Heart left ventricle (tissue), 16 donors: Measurements from ENCODE around the gene SMAD4. TPM values are rescaled to one million over a fixed set of nuclear protein-coding genes. Genes with fewer than 3 reads are reported as not detected.

Source experiments
- ATAC-seq, 4 donors: fragments of 200-7000 bp; cut with Tn5 transposase; one replicate each; pipeline ENCODE4 v1.9.1; 2020 to 2022; ENCODE audit warnings: moderate library complexity in 4 of 4, mild to moderate bottlenecking in 3 of 4, moderate number of reproducible peaks in 1 of 4
- DNase-seq, 5 donors: peaks; one replicate each; pipeline ENCODE4 v3.0.0-alpha.2; 2020
- H3K27ac ChIP-seq, 12 donors: fragments of 200-600 bp; sonication (generic) in 4 of 12; one replicate each; pipeline versions ENCODE4 v1.5.0 to v1.8.0; 2016 to 2022; ENCODE audit warnings: mild to moderate bottlenecking in 2 of 12
- H3K27me3 ChIP-seq, 9 donors: fragments of 200-600 bp; sonication (generic) in 2 of 9; one replicate each; pipeline versions ENCODE4 v1.5.1 to v1.8.0; 2016 to 2022; ENCODE audit warnings: mild to moderate bottlenecking in 3 of 9
- H3K36me3 ChIP-seq, 9 donors: fragments of 200-600 bp; sonication (generic) in 2 of 9; one replicate each; pipeline versions ENCODE4 v1.5.0 to v1.8.0; 2018 to 2022; ENCODE audit warnings: mild to moderate bottlenecking in 2 of 9
- H3K4me1 ChIP-seq, 12 donors: fragments of 200-600 bp; sonication (generic) in 4 of 12; one replicate each; pipeline versions ENCODE4 v1.5.0 to v1.8.0; 2016 to 2022; ENCODE audit warnings: mild to moderate bottlenecking in 3 of 12
- H3K4me3 ChIP-seq, 12 donors: fragments of 200-600 bp; sonication (generic) in 4 of 12; one replicate each; pipeline versions ENCODE4 v1.5.0 to v1.8.0; 2017 to 2022; ENCODE audit warnings: mild to moderate bottlenecking in 9 of 12, moderate library complexity in 4 of 12
- H3K9me3 ChIP-seq, 12 donors: fragments of 200-600 bp; sonication (generic) in 4 of 12; one replicate each; pipeline versions ENCODE4 v1.5.0 to v1.8.0; 2016 to 2022; ENCODE audit warnings: mild to moderate bottlenecking in 1 of 12
- POLR2A ChIP-seq, 2 donors: fragments of 450-650 bp; IDR thresholded peaks; one replicate each; pipeline ENCODE4 v1.6.1; 2017; ENCODE audit warnings: antibody characterized with exemption in 2 of 2, mild to moderate bottlenecking in 2 of 2, moderate library complexity in 2 of 2
- WGBS, 4 donors: extraction: QIAGEN DNeasy Blood & Tissue Kit in 2 of 4; methylation state at CpG; one replicate each; pipeline versions ENCODE4 v1.1.5 to v1.1.7; 2013 to 2018; 5-methylcytosine and 5-hydroxymethylcytosine counted together
- intact Hi-C, 10 donors: fragments of 100-400 bp; cut with DNase I; formaldehyde crosslinking; loops; one replicate each; pipeline versions ENCODE4 v1.11.1 to v1.14.2; 2022
- polyA plus RNA-seq, 2 donors: library from polyadenylated mRNA; stranded (reverse); fragments of 200-250 nt; gene quantifications; one replicate each; pipeline ENCODE4 v1.2.3, GENCODE V29; 2013
- total RNA-seq, 9 donors: library from RNA; depleted of rRNA in 2 of 9; stranded (reverse); fragments of >200 nt in 2 of 9; fragmentation: NEBNext Ultra II Directional in 3 of 9; extraction: Animal tissue kit (Norgen Biotek cat#: 25700) in 3 of 9; gene quantifications; one replicate each; pipeline versions ENCODE4 v1.1.0 to v1.2.4, GENCODE V29; 2016 to 2023
- TF ChIP-seq, protein P1 (sequence below), 12 donors: fragments of 200-600 bp; sonication (generic) in 4 of 12; IDR thresholded peaks; one replicate each; pipeline versions ENCODE4 v1.5.0 to v1.8.0; 2018 to 2022; ENCODE audit warnings: antibody characterized with exemption in 12 of 12, mild to moderate bottlenecking in 5 of 12
- donor health status: ischemic (EF 13 %, LVEDD 7.1; RV severe dilation, severe dysfunction).
- donor health status: healthy with polysubstance abuse.
- donor health status: DM: no; HTN: yes; CAD: no.
- donor health status: DM: no; HTN: no; CAD: no.
- donor health status: ischemic (EF 25% LVEDD 6.9; RV normal size, moderate dysfunction).
- donor health status: ischemic (EF 25% LVEDD 5.7; RV mildly dilated, moderate dysfunction).
- donor health status: healthy.
- donor health status: DM: yes; HTN: yes; CAD: no.
- donor health status: ischemic (EF 35%, LVEDD 5.7; RV mildly dilated, moderate dysfunction).
- donor health status: nonischemic (EF 11% LVEDD 7.7; RV severe dilation, severe dysfunction).
- donor health status: DM: yes; HTN: yes; CAD: no.
- donor health status: PGD.
- donor health status: ischemic (EF 29% LVEDD 5.4; RV normal size, mild dysfunction).
- donor health status: nonischemic (EF 23%, LVEDD 6.1; RV moderate dilation, normal function).

SMAD4 gene
- total and polyA plus RNA-seq, 11 donors = 10.8 to 103 (median 87.8) TPM

DNA sequence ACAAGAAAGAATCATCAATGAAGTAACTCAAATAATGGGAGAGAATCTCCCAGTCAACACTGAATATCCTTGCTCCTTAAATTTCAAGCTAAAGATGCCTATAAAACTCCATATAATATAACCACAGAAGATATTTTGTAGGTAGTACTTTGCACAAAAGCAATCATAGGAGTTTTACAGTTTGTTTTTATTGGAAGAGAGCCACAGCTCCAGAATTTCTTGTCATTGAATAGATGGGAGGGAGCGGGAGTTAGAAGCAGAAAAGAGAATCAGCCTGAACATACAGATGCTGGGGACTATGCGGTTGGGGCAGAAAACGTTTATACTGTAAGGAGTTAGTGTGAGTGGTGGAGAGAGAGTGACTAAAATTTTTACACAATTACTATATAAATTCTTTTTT lies 18.3 kb upstream of the SMAD4 start:
- intact Hi-C loops = no loop called here
- Histone ChIP-seq H3K9me3 (no peaks in the 10 kb centered on the region), H3K4me1 (peaks cover 0 to 29% (median 4%) of the 10 kb centered on the region in 12 donors), H3K27me3 (no peaks in the 10 kb centered on the region), H3K36me3 (peaks cover 0 to under 1% (median 0%) of the 10 kb centered on the region in 9 donors), H3K27ac (no peak overlapping the region), H3K4me3 (no peak overlapping the region)
- TF ChIP-seq, protein P1, sequence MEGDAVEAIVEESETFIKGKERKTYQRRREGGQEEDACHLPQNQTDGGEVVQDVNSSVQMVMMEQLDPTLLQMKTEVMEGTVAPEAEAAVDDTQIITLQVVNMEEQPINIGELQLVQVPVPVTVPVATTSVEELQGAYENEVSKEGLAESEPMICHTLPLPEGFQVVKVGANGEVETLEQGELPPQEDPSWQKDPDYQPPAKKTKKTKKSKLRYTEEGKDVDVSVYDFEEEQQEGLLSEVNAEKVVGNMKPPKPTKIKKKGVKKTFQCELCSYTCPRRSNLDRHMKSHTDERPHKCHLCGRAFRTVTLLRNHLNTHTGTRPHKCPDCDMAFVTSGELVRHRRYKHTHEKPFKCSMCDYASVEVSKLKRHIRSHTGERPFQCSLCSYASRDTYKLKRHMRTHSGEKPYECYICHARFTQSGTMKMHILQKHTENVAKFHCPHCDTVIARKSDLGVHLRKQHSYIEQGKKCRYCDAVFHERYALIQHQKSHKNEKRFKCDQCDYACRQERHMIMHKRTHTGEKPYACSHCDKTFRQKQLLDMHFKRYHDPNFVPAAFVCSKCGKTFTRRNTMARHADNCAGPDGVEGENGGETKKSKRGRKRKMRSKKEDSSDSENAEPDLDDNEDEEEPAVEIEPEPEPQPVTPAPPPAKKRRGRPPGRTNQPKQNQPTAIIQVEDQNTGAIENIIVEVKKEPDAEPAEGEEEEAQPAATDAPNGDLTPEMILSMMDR (IDR thresholded peaks at IDR 0.05) = no peak
- TF ChIP-seq POLR2A (IDR thresholded peaks at IDR 0.05) = no peak
- WGBS, 4 donors = 66 to 71% (median 70%) methylated on average over 3 of the region's 3 CpGs
- no peak for DNase-seq
- no peak for ATAC-seq

DNA sequence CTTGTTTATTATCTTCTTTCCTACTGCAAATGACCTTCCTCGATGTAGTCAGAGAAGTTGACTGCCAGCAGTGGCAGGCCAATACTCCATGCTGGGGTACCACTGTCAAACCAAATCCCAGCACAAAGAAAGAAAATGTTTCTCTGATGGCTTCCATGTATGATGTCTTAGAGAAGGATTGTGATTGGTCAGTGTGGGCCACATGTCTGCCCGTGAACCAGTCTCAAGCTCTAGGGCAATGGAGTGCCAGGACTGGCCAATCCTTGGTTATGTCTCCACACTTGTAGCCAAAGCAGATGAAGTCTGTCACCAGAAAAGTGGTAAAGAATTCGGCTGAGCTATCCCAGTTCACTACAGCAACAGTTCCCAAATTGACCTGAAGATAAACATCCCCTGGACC lies 17.6 kb upstream of the SMAD4 start:
- peaks cover 0 to 3% (median 0%) of the 10 kb centered on the region in 9 donors for H3K36me3 ChIP-seq
- H3K9me3 ChIP-seq = no peaks in the 10 kb centered on the region
- no peak for DNase-seq
- ATAC-seq = no peak
- H3K27me3 ChIP-seq = no peaks in the 10 kb centered on the region
- H3K27ac ChIP-seq = no peak overlapping the region
- intact Hi-C loops = no loop called here
- no peak overlapping the region for H3K4me3 ChIP-seq
- peaks cover 0 to 29% (median 4%) of the 10 kb centered on the region in 12 donors for H3K4me1 ChIP-seq
- no peak for TF ChIP-seq POLR2A (IDR thresholded peaks at IDR 0.05)
- TF ChIP-seq, protein P1 (IDR thresholded peaks at IDR 0.05) = no peak
- 84 to 94% (median 90%) methylated on average over 3 of the region's 3 CpGs for WGBS, 4 donors

- no peaks in the 10 kb centered on the region for H3K27me3 ChIP-seq
- ATAC-seq = no peak
Observed at GRCh38 chr18:51013259-51013658, 16.8 kb upstream of the SMAD4 start.

DNA sequence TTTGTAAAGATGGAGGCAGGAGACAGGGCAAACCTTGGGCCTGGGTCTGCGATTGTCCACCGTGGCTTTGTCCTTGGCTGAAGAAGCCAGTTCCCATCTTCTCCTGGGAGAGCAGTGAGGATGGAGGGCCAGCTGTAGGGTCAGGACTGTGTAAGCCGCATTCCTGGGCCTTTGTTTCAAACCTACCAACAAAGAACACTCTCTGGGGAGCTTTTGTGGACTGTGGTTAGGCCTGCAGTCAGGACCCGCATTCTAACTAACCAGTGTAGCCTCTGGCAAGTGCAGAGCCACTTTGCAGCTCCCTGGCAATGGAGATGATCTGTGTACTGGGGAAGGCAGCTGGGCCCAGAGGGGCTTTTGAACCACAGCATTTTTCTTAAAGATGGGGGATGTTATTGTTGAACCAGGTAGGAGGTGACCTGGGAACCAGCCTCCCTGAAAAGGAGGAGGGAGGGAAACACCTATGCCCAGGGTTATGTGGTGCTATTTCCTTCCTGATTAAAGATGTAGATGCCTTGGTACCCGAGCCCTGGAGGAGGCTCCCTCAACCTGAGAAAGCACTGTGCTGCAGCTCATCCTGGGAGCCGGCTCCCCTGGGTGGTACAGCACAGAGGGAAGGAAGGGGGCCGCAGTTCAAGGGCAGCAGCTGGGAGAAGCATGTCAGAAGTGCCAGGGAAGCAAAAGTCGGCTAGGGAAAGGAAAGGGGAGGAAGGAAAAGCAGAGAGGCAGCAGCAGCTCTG lies 12.7 kb upstream of the SMAD4 start:
- intact Hi-C loops = no loop called here
- Histone ChIP-seq H3K36me3 (peaks cover 0 to 10% (median 3%) of the 10 kb centered on the region in 9 donors), H3K27me3 (no peaks in the 10 kb centered on the region), H3K27ac (no peak overlapping the region), H3K4me1 (no peaks in the 10 kb centered on the region), H3K4me3 (no peak overlapping the region), H3K9me3 (no peaks in the 10 kb centered on the region)
- no peak for TF ChIP-seq POLR2A (IDR thresholded peaks at IDR 0.05)
- TF ChIP-seq, protein P1 (IDR thresholded peaks at IDR 0.05) = no peak
- 79 to 83% (median 81%) methylated on average over 8 of the region's 8 CpGs for WGBS, 4 donors
- ATAC-seq (no peak), DNase-seq (no peak)

More at GRCh38 chr18:51013259-51013658, 16.8 kb upstream of the SMAD4 start:
- DNase-seq = no peak
- peaks cover 0 to 3% (median 0%) of the 10 kb centered on the region in 9 donors for H3K36me3 ChIP-seq
- peaks cover 0 to 20% (median 4%) of the 10 kb centered on the region in 12 donors for H3K4me1 ChIP-seq
- no peak overlapping the region for H3K27ac ChIP-seq
- intact Hi-C loops = no loop called here
- 93 to 96% (median 95%) methylated on average over 3 of the region's 3 CpGs for WGBS, 4 donors
- H3K9me3 ChIP-seq = no peaks in the 10 kb centered on the region
- H3K4me3 ChIP-seq = no peak overlapping the region
- no peak for TF ChIP-seq POLR2A (IDR thresholded peaks at IDR 0.05)
- TF ChIP-seq, protein P1 (IDR thresholded peaks at IDR 0.05) = no peak
